GM12892 (cell line): ENCODE measurements around the gene GNPTG.

Experiments used
- POLR2A ChIP-seq: IDR thresholded peaks from 2 replicates; pipeline ENCODE4 v1.6.1; 2011; ENCODE audit warnings: low read depth, low read length, control low read depth
- TAF1 ChIP-seq: IDR thresholded peaks from 2 replicates; pipeline ENCODE4 v1.6.1; 2011; ENCODE audit warnings: low read depth, mild to moderate bottlenecking, control low read depth, low read length, borderline replicate concordance

GRCh38 chr16:1332618-1333148 lies 19.0 kb upstream of the GNPTG start:
- TF ChIP-seq POLR2A: no peak
- TF ChIP-seq TAF1: no peak
